GM21619 (cell line): ENCODE results near the gene ATP11A.
A peak's percentile ranks its signal among the peaks of the same experiment; 100 is the strongest.

Experiments used
- ATAC-seq: cut with Tn5 transposase; IDR thresholded peaks from one replicate; pipeline ENCODE4 v1.9.1; 2021; ENCODE audit not compliant: unreplicated experiment

The ATP11A gene

GRCh38 chr13:112756967-112757758 lies 67.3 kb downstream of the ATP11A start:
- no peak for ATAC-seq

DNA sequence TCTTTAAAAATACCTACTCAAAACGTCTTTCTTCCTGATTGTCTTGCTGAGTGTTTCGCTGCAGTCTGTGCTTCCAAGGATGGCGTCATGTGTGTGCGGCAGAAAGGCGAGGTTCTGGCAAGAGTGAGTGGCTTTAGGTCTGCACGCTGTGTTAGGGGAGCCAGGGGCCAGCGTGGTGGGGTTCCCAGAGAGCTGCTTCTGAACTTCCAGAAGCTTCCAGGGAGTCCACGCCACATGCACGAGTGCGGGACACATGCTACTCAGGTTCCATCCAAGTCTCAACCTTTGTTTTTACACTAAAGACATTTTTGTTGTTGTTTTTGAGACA lies 67.9 kb downstream of the ATP11A start:
- no peak for ATAC-seq

GRCh38 chr13:112759053-112759452 lies 69.2 kb downstream of the ATP11A start:
- no peak for ATAC-seq

GRCh38 chr13:112759827-112760226 lies 70.0 kb downstream of the ATP11A start:
- no peak for ATAC-seq

DNA sequence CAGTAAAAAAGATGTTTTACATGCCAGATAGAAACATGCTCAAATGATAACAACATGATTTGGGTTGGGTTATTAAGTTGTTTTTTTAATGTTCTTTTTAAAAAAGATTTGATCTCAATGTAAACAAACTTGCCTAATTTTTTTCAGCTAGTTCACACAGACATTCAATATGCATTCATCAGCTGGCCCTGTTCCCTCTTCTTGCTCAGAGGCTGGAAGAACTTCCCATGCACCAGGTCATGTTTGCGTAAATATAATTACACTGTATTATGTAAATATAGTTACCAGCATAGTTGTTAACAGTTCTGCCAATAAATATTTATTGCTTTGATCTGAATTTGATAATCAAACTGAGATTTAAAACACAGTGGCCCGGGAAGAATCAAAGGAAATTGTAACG lies 70.6 kb downstream of the ATP11A start:
- no peak for ATAC-seq

- no peak for ATAC-seq
These were observed 71.1 kb downstream of the ATP11A start for GRCh38 chr13:112760931-112761330.

GRCh38 chr13:112761701-112762689 lies 72.2 kb downstream of the ATP11A start:
- no peak for ATAC-seq

- ATAC-seq, result no peak
These were observed 72.8 kb downstream of the ATP11A start for GRCh38 chr13:112762690-112763080.

GRCh38 chr13:112764028-112764427 lies 74.2 kb downstream of the ATP11A start:
- no peak for ATAC-seq

- no peak for ATAC-seq
These were observed 75.2 kb downstream of the ATP11A start for GRCh38 chr13:112764864-112765561.

- ATAC-seq, result no peak
These were observed 75.9 kb downstream of the ATP11A start for GRCh38 chr13:112765731-112766130.

DNA sequence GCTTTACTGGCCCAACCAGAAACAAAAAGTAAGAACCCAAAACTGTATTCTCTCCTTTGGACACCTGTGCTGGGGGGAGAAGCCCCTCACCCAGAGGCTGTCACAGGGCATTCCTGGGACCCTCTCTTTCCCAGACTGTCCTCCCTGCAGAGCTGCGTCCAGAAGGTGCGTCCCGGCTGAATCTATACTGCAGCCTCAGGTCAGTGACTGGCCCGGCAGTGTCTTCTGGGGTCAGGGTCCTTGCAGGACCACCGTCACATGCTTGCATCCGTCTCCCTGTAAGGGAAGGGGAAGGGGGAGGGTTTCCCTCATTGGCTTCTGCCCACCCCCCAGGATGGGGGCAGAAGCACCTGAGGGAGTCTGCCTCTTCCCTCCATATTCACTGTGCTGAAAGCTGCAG lies 76.5 kb downstream of the ATP11A start:
- no peak for ATAC-seq

GRCh38 chr13:112767506-112768471 lies 78.0 kb downstream of the ATP11A start:
- ATAC-seq, result peak; percentile 75

GRCh38 chr13:112768795-112769481 lies 79.1 kb downstream of the ATP11A start:
- ATAC-seq, result no peak

DNA sequence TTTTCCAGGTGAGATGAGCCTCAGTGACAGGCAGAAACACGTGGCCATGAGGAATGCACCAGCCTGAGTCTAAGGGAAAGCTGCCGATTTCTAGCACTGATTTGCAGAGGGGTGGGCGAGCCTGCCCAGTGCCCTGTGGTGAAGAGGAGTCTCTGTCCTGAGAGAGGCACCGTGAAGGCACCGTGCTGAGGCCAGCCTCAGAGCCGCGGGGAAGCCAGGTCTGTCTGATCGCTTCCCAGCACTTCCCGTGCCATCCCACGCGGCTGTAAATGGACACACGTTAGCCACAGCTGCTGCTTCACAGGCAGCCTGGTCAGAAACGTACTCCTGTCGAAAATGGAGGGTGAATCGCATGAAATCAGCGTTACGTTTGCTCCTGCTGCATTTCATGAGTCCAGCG lies 79.8 kb downstream of the ATP11A start:
- ATAC-seq, result no peak

DNA sequence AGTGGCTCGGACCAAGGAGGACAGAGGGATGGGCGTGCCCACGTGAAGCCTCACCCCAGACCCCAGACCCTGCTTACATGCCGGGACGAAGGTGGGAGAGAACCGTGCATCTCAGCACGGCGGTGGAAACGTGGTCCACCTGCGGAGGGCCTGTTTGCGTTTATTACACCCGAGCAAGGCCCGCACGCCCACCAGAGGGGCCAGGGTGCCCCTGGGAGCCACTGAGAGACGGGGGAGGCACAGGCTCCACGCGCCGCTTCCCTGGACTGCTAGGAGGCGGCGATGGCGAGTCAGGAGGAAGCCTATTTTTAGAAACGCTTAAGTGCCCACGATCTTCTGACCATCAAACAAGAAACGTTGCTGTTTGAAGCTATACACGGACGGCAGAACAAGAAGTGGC lies 80.7 kb downstream of the ATP11A start:
- ATAC-seq, result no peak

- no peak for ATAC-seq
These were observed 81.5 kb downstream of the ATP11A start for GRCh38 chr13:112771139-112771876.

GRCh38 chr13:112771877-112772538 lies 82.2 kb downstream of the ATP11A start:
- ATAC-seq, result no peak

DNA sequence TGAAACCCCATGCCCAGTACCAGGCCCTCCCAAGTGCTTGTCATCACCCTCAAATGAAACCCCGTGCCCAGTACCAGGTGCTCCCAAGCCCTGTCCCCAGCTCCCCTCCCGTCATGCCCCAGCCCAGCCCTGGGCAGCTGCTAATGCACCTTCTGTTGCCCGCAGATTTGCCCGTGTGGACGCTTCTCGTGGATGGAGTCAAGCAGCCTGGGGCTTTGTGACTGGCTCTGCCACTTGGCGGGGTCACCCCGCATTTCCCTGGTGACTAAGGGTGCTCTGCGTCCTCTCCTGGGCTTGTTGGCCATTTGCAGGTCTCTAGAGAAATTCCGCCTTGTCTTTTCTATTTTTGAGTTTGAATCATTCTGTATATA lies 82.7 kb downstream of the ATP11A start:
- no peak for ATAC-seq
